Lower leg skin (tissue), 4 donors: ENCODE data around the gene C13orf46. TPM values are rescaled to one million over a fixed set of nuclear protein-coding genes. Genes with fewer than 3 reads are reported as not detected.

Experiments used
- DNase-seq, 2 donors: peaks; one replicate each; pipeline ENCODE4 v3.0.0-alpha.2; 2019; ENCODE audit warnings: low spot score in 2 of 2
- H3K4me3 ChIP-seq: fragments of 200-600 bp; sonication (generic); 2 replicates; pipeline ENCODE4 v1.5.1; 2017; ENCODE audit warnings: mild to moderate bottlenecking, low read depth; ENCODE audit not compliant: poor library complexity, severe bottlenecking
- POLR2A ChIP-seq, 2 donors: fragments of 450-650 bp; IDR thresholded peaks; one replicate each; pipeline ENCODE4 v1.6.1; 2016 to 2017; ENCODE audit warnings: antibody characterized with exemption in 2 of 2, mild to moderate bottlenecking in 1 of 2, moderate library complexity in 1 of 2
- WGBS, 2 donors: methylation state at CpG; one replicate each; pipeline ENCODE4 v1.1.5; 2018; 5-methylcytosine and 5-hydroxymethylcytosine counted together
- intact Hi-C: fragments of 100-400 bp; cut with DNase I; formaldehyde crosslinking; loops from one replicate; pipeline ENCODE4 v1.15.0; 2023; ENCODE audit warnings: low total_unique reads
- total RNA-seq, 4 donors: library from RNA; depleted of rRNA; stranded (reverse); fragments of >200 nt; gene quantifications; one replicate each; pipeline ENCODE4 v1.1.0, GENCODE V29; 2016
- TF ChIP-seq, protein P1 (sequence below), 3 donors: fragments of 450-650 bp; IDR thresholded peaks; one replicate each; pipeline ENCODE4 v1.5.1; 2016; ENCODE audit warnings: antibody characterized with exemption in 3 of 3, mild to moderate bottlenecking in 3 of 3, moderate library complexity in 2 of 3

The C13orf46 gene
- total RNA-seq, 4 donors from 2014 or later = 0.13 to 1.4 (median 0.13) TPM; not detected in 1

DNA sequence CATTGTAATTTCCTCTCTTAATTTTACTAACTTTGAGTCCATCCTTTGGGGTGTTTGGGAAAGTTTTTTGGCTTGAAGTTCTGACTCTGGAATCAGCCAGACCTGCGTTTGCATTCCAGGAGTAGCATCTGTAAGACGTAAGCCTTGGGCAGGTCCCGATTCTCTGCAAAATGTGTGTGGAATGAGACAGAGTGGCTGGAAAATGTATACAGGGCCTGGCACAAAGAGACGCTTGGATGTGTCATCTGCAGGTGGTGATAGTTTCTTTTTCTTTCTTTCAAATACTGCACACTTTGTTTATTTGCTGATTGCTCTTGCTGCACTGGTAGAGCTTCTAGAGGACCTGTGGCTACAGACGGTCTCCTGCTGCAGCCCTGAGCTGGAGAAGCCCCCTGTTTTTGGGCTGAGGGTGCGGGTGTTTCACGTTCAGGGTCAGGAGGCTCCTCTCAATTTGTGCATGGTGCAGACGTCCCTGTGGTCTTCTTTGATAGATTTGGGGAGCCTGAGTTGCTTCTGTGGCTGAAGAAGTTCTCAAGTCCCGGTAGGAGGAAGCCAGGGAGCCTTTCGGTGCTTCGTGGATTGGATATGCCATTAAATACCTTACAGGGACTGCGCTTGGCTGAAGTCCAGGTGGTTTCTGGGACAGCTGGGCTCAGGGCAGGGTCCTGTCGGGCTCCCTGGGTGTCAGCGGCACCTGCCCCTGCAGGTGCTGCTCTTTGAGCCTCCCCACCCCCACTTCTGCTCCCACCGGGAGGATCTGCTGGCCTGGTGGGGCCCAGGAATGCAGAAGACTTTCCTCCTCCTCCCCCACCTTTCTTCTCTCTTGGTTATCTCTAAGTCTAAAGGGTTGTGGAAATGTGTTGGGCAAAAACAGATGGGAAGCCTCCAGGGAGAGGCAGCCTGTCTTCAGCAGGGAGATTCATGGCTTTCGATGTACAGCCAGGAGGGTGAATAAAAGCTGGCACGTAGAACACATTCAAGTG, 66.0 kb downstream of the C13orf46 start:
- peak in 1 of 2 donors; percentile 15 for DNase-seq
- intact Hi-C loops = no loop called here
- TF ChIP-seq, protein P1, sequence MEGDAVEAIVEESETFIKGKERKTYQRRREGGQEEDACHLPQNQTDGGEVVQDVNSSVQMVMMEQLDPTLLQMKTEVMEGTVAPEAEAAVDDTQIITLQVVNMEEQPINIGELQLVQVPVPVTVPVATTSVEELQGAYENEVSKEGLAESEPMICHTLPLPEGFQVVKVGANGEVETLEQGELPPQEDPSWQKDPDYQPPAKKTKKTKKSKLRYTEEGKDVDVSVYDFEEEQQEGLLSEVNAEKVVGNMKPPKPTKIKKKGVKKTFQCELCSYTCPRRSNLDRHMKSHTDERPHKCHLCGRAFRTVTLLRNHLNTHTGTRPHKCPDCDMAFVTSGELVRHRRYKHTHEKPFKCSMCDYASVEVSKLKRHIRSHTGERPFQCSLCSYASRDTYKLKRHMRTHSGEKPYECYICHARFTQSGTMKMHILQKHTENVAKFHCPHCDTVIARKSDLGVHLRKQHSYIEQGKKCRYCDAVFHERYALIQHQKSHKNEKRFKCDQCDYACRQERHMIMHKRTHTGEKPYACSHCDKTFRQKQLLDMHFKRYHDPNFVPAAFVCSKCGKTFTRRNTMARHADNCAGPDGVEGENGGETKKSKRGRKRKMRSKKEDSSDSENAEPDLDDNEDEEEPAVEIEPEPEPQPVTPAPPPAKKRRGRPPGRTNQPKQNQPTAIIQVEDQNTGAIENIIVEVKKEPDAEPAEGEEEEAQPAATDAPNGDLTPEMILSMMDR (IDR thresholded peaks at IDR 0.05) = no peak
- TF ChIP-seq POLR2A (IDR thresholded peaks at IDR 0.05) = no peak
- no peak overlapping the region for H3K4me3 ChIP-seq
- WGBS, 2 donors = 39 to 45% methylated on average over 16 to 17 of the region's 17 CpGs

- H3K4me3 ChIP-seq = no peak overlapping the region
- intact Hi-C loops = no loop called here
- 74 to 81% methylated on average over 4 of the region's 4 CpGs for WGBS, 2 donors
- TF ChIP-seq, protein P1 (IDR thresholded peaks at IDR 0.05) = no peak
- no peak for TF ChIP-seq POLR2A (IDR thresholded peaks at IDR 0.05)
- DNase-seq = peak; percentile 3 to 66
These were observed 67.3 kb downstream of the C13orf46 start for GRCh38 chr13:113906571-113906970.

DNA sequence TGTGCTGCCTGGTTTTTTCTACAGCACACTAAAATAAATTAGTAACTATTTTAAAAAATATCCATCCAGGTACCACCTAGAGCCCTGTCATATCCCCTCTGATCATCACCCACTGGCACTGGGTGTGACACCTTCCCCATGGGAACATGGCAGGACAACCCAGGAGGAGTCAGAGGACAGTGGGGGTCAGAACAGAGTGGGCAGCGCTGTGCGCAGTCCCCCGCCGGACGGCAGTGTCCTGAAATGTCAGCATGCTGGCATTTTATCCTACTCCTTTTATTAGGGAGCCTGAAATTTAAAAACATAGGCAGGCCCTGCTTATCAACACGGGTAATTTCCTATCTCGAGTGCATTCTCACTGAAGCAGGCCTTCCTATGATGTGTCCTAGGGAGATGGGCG, 67.9 kb downstream of the C13orf46 start:
- peak; percentile 10 to 34 for DNase-seq
- WGBS, 2 donors = 88 to 94% methylated on average over 8 of the region's 8 CpGs
- intact Hi-C loops = no loop called here
- H3K4me3 ChIP-seq = no peak overlapping the region
- TF ChIP-seq POLR2A (IDR thresholded peaks at IDR 0.05) = no peak
- TF ChIP-seq, protein P1 (IDR thresholded peaks at IDR 0.05) = no peak

DNA sequence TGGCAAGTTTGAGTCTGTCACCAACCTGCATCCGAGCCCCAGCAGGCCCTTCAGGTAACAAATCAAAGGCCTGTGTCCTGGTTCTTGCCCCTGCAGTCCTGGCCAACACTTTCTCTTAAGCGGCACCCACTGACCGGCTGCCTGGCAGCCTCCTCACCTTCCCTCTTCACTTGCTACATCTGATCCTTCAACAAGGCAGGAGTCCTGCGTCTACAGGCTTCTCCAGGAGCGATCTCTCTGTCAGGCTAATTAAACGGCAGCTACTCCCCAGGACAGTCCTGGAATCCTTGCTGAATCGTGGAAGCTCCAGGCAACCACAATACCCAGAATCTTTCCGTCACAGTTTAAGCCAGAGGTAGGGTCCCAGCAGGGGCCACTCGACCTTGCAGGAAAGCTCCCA, 68.9 kb downstream of the C13orf46 start:
- DNase-seq = peak in 1 of 2 donors; percentile 5

DNA sequence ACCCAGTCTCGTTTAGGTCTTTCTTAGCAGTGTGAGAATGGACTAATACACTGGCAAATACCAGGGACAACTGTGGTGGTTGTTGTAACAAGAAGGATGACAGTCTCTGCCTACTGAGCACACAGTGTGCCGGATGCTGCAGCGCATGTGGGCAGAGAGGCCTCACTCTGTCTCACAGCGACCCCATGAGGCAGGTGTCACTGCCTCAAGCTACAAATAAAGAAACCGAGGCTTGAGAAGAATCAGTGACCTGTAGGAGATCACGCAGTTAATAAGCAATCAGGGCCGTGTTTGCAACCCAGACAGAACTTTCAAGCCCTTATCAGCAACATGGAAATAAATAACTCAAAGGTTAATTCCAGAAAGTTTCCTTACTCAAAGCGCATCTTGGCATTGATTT, 69.5 kb downstream of the C13orf46 start:
- 67 to 81% methylated on average over 8 of the region's 8 CpGs for WGBS, 2 donors
- TF ChIP-seq POLR2A (IDR thresholded peaks at IDR 0.05) = no peak
- TF ChIP-seq, protein P1 (IDR thresholded peaks at IDR 0.05) = no peak
- peak; percentile 16 to 82 for DNase-seq
- no peak overlapping the region for H3K4me3 ChIP-seq
- intact Hi-C loops = no loop called here

More for the DNA sequence above, 68.9 kb downstream of the C13orf46 start:
- intact Hi-C loops = no loop called here
- TF ChIP-seq POLR2A (IDR thresholded peaks at IDR 0.05) = no peak
- TF ChIP-seq, protein P1 (IDR thresholded peaks at IDR 0.05) = no peak
- H3K4me3 ChIP-seq = no peak overlapping the region
- 88 to 95% methylated on average over 9 of the region's 9 CpGs for WGBS, 2 donors
